Sigmoid colon (tissue), 4 donors: ENCODE data around the gene DPP6.
"Not testable (repeated sequence)": the region's sequence is repeated elsewhere in the genome, so short reads cannot be mapped to it uniquely, and the experiment has no call there.

Experiments used
- CTCF ChIP-seq, 4 experiments: fragments of 450-650 bp in 3 of 4; fragments of 200-600 bp in 1 of 4; IDR thresholded peaks; one replicate each; pipeline ENCODE4 v1.5.1; 2016 to 2019; ENCODE audit warnings: antibody characterized with exemption in 4 of 4, mild to moderate bottlenecking in 3 of 4, moderate library complexity in 2 of 4
- POLR2AphosphoS5 ChIP-seq, 4 donors: sonication (generic); formaldehyde crosslinking; IDR thresholded peaks; one replicate each; pipeline ENCODE4 v1.6.1; 2017; ENCODE audit warnings: antibody characterized with exemption in 4 of 4

- not testable (repeated sequence) for TF ChIP-seq CTCF, POLR2AphosphoS5 (IDR thresholded peaks at IDR 0.05)
These were observed 493 bp downstream of the DPP6 start for GRCh38 chr7:154052530-154053252.
